Upper lobe of left lung (tissue), 4 donors: Measurements from ENCODE around the gene CCR2.

Source experiments
- CTCF ChIP-seq, 6 experiments: fragments of 450-650 bp in 4 of 6; fragments of 200-600 bp in 2 of 6; sonication (generic) in 2 of 6; IDR thresholded peaks; one replicate each; pipeline ENCODE4 v1.5.1; 2016 to 2019; ENCODE audit warnings: antibody characterized with exemption in 6 of 6
- EP300 ChIP-seq, 4 donors: sonication (generic); formaldehyde crosslinking; IDR thresholded peaks; one replicate each; pipeline ENCODE4 v1.5.1; 2017; ENCODE audit warnings: antibody characterized with exemption in 4 of 4, control low read depth in 2 of 4
- POLR2AphosphoS5 ChIP-seq, 2 donors: sonication (generic); formaldehyde crosslinking; IDR thresholded peaks; one replicate each; pipeline ENCODE4 v1.5.1; 2017; ENCODE audit warnings: antibody characterized with exemption in 2 of 2

GRCh38 chr3:46405301-46406019, 51.5 kb downstream of the CCR2 start:
- TF ChIP-seq CTCF (IDR thresholded peaks at IDR 0.05) (no peak), EP300 (IDR thresholded peaks at IDR 0.05) (peak; percentile 34 to 95 (median 64)), POLR2AphosphoS5 (IDR thresholded peaks at IDR 0.05) (peak; percentile 53 to 70)
